Neural progenitor cell (in vitro differentiated cells): Measurements from ENCODE around the gene IL1RAPL1. TPM values are rescaled to one million over a fixed set of nuclear protein-coding genes. Genes with fewer than 3 reads are reported as not detected.

ENCODE experiments used
- DNase-seq: peaks from one replicate; pipeline ENCODE4 v3.0.0-alpha.2; 2016; ENCODE audit warnings: low spot score
- H2AFZ ChIP-seq: fragments of 200-600 bp; sonication (generic); replicated peaks from 2 replicates; pipeline ENCODE4 v1.6.1; 2016; ENCODE audit warnings: antibody characterized with exemption
- H3F3A ChIP-seq: fragments of 200-600 bp; sonication (generic); 2 replicates; pipeline ENCODE4 v1.6.1; 2016; ENCODE audit warnings: antibody characterized with exemption, low read depth
- H3K27ac ChIP-seq: fragments of 200-600 bp; sonication (generic); 2 replicates; pipeline ENCODE4 v1.5.1; 2016; ENCODE audit warnings: mild to moderate bottlenecking
- H3K27me3 ChIP-seq: fragments of 200-600 bp; sonication (generic); 2 replicates; pipeline ENCODE4 v1.6.1; 2016; ENCODE audit warnings: mild to moderate bottlenecking, moderate library complexity
- H3K36me3 ChIP-seq: fragments of 200-600 bp; sonication (generic); 2 replicates; pipeline ENCODE4 v1.5.1; 2016
- H3K4me1 ChIP-seq: fragments of 200-600 bp; sonication (generic); 2 replicates; pipeline ENCODE4 v1.6.1; 2016; ENCODE audit warnings: mixed run types
- H3K4me2 ChIP-seq: fragments of 200-600 bp; sonication (generic); 2 replicates; pipeline ENCODE4 v1.6.1; 2016
- H3K4me3 ChIP-seq: fragments of 200-600 bp; sonication (generic); 2 replicates; pipeline ENCODE4 v1.5.1; 2016
- H3K79me2 ChIP-seq: fragments of 200-600 bp; sonication (generic); 2 replicates; pipeline ENCODE4 v1.6.1; 2016; ENCODE audit warnings: low read depth
- H3K9ac ChIP-seq: fragments of 200-600 bp; sonication (generic); 2 replicates; pipeline ENCODE4 v1.6.1; 2016
- H3K9me3 ChIP-seq: fragments of 200-600 bp; sonication (generic); 2 replicates; pipeline ENCODE4 v1.5.1; 2016; ENCODE audit warnings: low read depth
- H4K20me1 ChIP-seq: fragments of 200-600 bp; sonication (generic); 2 replicates; pipeline ENCODE4 v1.6.1; 2016; ENCODE audit warnings: low read depth
- H3K27ac Mint-ChIP-seq: 3 replicates; pipeline ENCODE4 v1.8.0; 2021; ENCODE audit warnings: mixed read lengths
- H3K27me3 Mint-ChIP-seq: 2 replicates; pipeline ENCODE4 v1.8.0; 2022; ENCODE audit warnings: low read depth, mild to moderate bottlenecking, inconsistent platforms, moderate library complexity, mixed read lengths; ENCODE audit not compliant: insufficient read depth
- H3K36me3 Mint-ChIP-seq: 3 replicates; pipeline ENCODE4 v1.8.0; 2021; ENCODE audit warnings: mixed read lengths
- H3K4me1 Mint-ChIP-seq: 3 replicates; pipeline ENCODE4 v1.8.0; 2021; ENCODE audit warnings: mixed read lengths
- H3K4me3 Mint-ChIP-seq: 3 replicates; pipeline ENCODE4 v1.8.0; 2021; ENCODE audit warnings: mild to moderate bottlenecking, moderate library complexity, mixed read lengths
- H3K9me3 Mint-ChIP-seq: 3 replicates; pipeline ENCODE4 v1.8.0; 2020; ENCODE audit warnings: mixed read lengths
- CTCF ChIP-seq: fragments of 200-600 bp; sonication (generic); IDR thresholded peaks from 2 replicates; pipeline ENCODE4 v1.5.1; 2017; ENCODE audit warnings: antibody characterized with exemption, mild to moderate bottlenecking
- EZH2 ChIP-seq: fragments of 200-600 bp; sonication (generic); IDR thresholded peaks from 2 replicates; pipeline ENCODE4 v1.6.1; 2017; ENCODE audit warnings: antibody characterized with exemption, mild to moderate bottlenecking, moderate library complexity
- EZH2phosphoT487 ChIP-seq: fragments of 200-600 bp; sonication (generic); IDR thresholded peaks from 2 replicates; pipeline ENCODE4 v1.6.1; 2017; ENCODE audit warnings: antibody characterized with exemption
- total RNA-seq: library from RNA; depleted of rRNA; stranded (reverse); fragments of >200 nt; gene quantifications from 2 replicates; pipeline ENCODE4 v1.2.3, GENCODE V29; 2015; ENCODE audit warnings: low replicate concordance

IL1RAPL1 gene
- total RNA-seq, 1 donor from 2014 or later: 13.4 TPM

GRCh38 chrX:29130905-29131304, 543.7 kb downstream of the IL1RAPL1 start:
- Mint-ChIP-seq H3K4me3 (no peak overlapping the region), H3K9me3 (peaks cover 2% of the 10 kb centered on the region)

GRCh38 chrX:29136904-29137303, 549.7 kb downstream of the IL1RAPL1 start:
- no peaks in the 10 kb centered on the region for H3K27me3 ChIP-seq
- no peaks in the 10 kb centered on the region for H3F3A ChIP-seq
- no peak for TF ChIP-seq EZH2phosphoT487
- TF ChIP-seq EZH2: no peak
- TF ChIP-seq CTCF: no peak
- Mint-ChIP-seq H3K4me3 (no peak overlapping the region), H3K9me3 (no peaks in the 10 kb centered on the region), H3K27me3 (no peaks in the 10 kb centered on the region), H3K4me1 (no peaks in the 10 kb centered on the region), H3K36me3 (no peaks in the 10 kb centered on the region), H3K27ac (no peak overlapping the region)
- no peak overlapping the region for H3K4me3 ChIP-seq
- H2AFZ ChIP-seq: no peak overlapping the region
- H3K4me2 ChIP-seq: no peak overlapping the region
- H3K27ac ChIP-seq: no peak overlapping the region
- no peak for DNase-seq
- no peaks in the 10 kb centered on the region for H3K9me3 ChIP-seq
- H3K9ac ChIP-seq: no peak overlapping the region
- H4K20me1 ChIP-seq: no peaks in the 10 kb centered on the region
- no peaks in the 10 kb centered on the region for H3K36me3 ChIP-seq
- H3K4me1 ChIP-seq: no peaks in the 10 kb centered on the region
- H3K79me2 ChIP-seq: no peaks in the 10 kb centered on the region

More at GRCh38 chrX:29130905-29131304, 543.7 kb downstream of the IL1RAPL1 start:
- Mint-ChIP-seq H3K4me1 (no peaks in the 10 kb centered on the region), H3K36me3 (no peaks in the 10 kb centered on the region), H3K27ac (no peak overlapping the region), H3K27me3 (no peaks in the 10 kb centered on the region)
- Histone ChIP-seq H4K20me1 (no peaks in the 10 kb centered on the region), H3K9me3 (no peaks in the 10 kb centered on the region), H3K4me1 (no peaks in the 10 kb centered on the region), H3K4me2 (no peak overlapping the region), H3K79me2 (no peaks in the 10 kb centered on the region), H3K36me3 (no peaks in the 10 kb centered on the region), H2AFZ (no peak overlapping the region), H3K4me3 (no peak overlapping the region), H3K27ac (no peak overlapping the region), H3F3A (no peaks in the 10 kb centered on the region), H3K9ac (no peak overlapping the region), H3K27me3 (no peaks in the 10 kb centered on the region)
- no peak for TF ChIP-seq EZH2
- no peak for TF ChIP-seq EZH2phosphoT487
- no peak for TF ChIP-seq CTCF
- DNase-seq: no peak

GRCh38 chrX:29138003-29138402, 550.8 kb downstream of the IL1RAPL1 start:
- Histone ChIP-seq H3K4me3 (no peak overlapping the region), H2AFZ (no peak overlapping the region), H3F3A (no peaks in the 10 kb centered on the region), H4K20me1 (no peaks in the 10 kb centered on the region), H3K9me3 (no peaks in the 10 kb centered on the region), H3K4me2 (no peak overlapping the region), H3K36me3 (no peaks in the 10 kb centered on the region), H3K4me1 (no peaks in the 10 kb centered on the region), H3K27ac (no peak overlapping the region), H3K27me3 (no peaks in the 10 kb centered on the region), H3K79me2 (no peaks in the 10 kb centered on the region), H3K9ac (no peak overlapping the region)
- Mint-ChIP-seq H3K27me3 (no peaks in the 10 kb centered on the region), H3K4me3 (no peak overlapping the region), H3K4me1 (no peaks in the 10 kb centered on the region), H3K36me3 (no peaks in the 10 kb centered on the region), H3K27ac (no peak overlapping the region), H3K9me3 (no peaks in the 10 kb centered on the region)
- TF ChIP-seq EZH2phosphoT487 (no peak), CTCF (no peak), EZH2 (no peak)
- no peak for DNase-seq

GRCh38 chrX:29143356-29143755, 556.1 kb downstream of the IL1RAPL1 start:
- Mint-ChIP-seq H3K36me3 (no peaks in the 10 kb centered on the region), H3K9me3 (peaks cover 4% of the 10 kb centered on the region), H3K4me1 (peaks cover 10% of the 10 kb centered on the region), H3K4me3 (no peak overlapping the region), H3K27ac (no peak overlapping the region), H3K27me3 (no peaks in the 10 kb centered on the region)
- DNase-seq: no peak
- Histone ChIP-seq H3K4me1 (peaks cover 9% of the 10 kb centered on the region), H3K4me2 (no peak overlapping the region), H2AFZ (no peak overlapping the region), H3F3A (peaks cover 12% of the 10 kb centered on the region), H3K36me3 (no peaks in the 10 kb centered on the region), H3K9me3 (no peaks in the 10 kb centered on the region), H3K9ac (no peak overlapping the region), H4K20me1 (no peaks in the 10 kb centered on the region), H3K27ac (no peak overlapping the region), H3K27me3 (no peaks in the 10 kb centered on the region), H3K79me2 (no peaks in the 10 kb centered on the region), H3K4me3 (no peak overlapping the region)
- TF ChIP-seq CTCF (no peak), EZH2phosphoT487 (no peak), EZH2 (no peak)
